CD4-positive, CD25-positive, alpha-beta regulatory T cell (primary cell): ENCODE measurements around the gene TMEM44. TPM values are rescaled to one million over a fixed set of nuclear protein-coding genes. Genes with fewer than 3 reads are reported as not detected.

Experiments
- ATAC-seq, 2 donors: fragments of 150-1000 bp; cut with Tn5 transposase; one replicate each; pipeline ENCODE4 v1.10.0; 2021; ENCODE audit warnings: low read depth in 2 of 2, moderate number of reproducible peaks in 2 of 2, moderate library complexity in 1 of 2
- DNase-seq, 3 donors: peaks; one replicate each; pipeline versions ENCODE4 v3.0.0 to v3.0.0-alpha.2; 2012 to 2022; ENCODE audit warnings: mixed read lengths in 1 of 3
- H3K27ac ChIP-seq: one replicate; pipeline ENCODE4 v1.7.0; 2013; ENCODE audit warnings: mild to moderate bottlenecking, low read length; ENCODE audit not compliant: insufficient read depth, poor library complexity, severe bottlenecking
- H3K27me3 ChIP-seq: one replicate; pipeline ENCODE4 v1.7.0; 2013; ENCODE audit warnings: low read length; ENCODE audit not compliant: control insufficient read depth, insufficient read depth
- H3K36me3 ChIP-seq: one replicate; pipeline ENCODE4 v1.7.0; 2013; ENCODE audit warnings: mild to moderate bottlenecking, low read length, moderate library complexity; ENCODE audit not compliant: control insufficient read depth, insufficient read depth
- H3K4me1 ChIP-seq: 2 replicates; pipeline ENCODE4 v1.7.0; 2013; ENCODE audit warnings: mild to moderate bottlenecking, low read length; ENCODE audit not compliant: insufficient read depth, control insufficient read depth, poor library complexity, severe bottlenecking
- H3K4me3 ChIP-seq: one replicate; pipeline ENCODE4 v1.7.0; 2013; ENCODE audit warnings: low read depth, mild to moderate bottlenecking, low read length, moderate library complexity
- H3K9me3 ChIP-seq, 2 experiments: 1 replicate in 1 of 2; 2 replicates in 1 of 2; pipeline ENCODE4 v1.7.0; 2013; ENCODE audit warnings: low read length in 2 of 2, mild to moderate bottlenecking in 1 of 2, moderate library complexity in 1 of 2; ENCODE audit not compliant: control insufficient read depth in 2 of 2
- H3K27ac Mint-ChIP-seq, 3 donors: one replicate each; pipeline ENCODE4 v1.8.0; 2020 to 2022; ENCODE audit warnings: mild to moderate bottlenecking in 3 of 3, mixed read lengths in 3 of 3, moderate library complexity in 2 of 3
- H3K27me3 Mint-ChIP-seq: one replicate; pipeline ENCODE4 v1.8.0; 2022; ENCODE audit warnings: mild to moderate bottlenecking, mixed read lengths
- H3K36me3 Mint-ChIP-seq: one replicate; pipeline ENCODE4 v1.8.0; 2020; ENCODE audit warnings: mixed read lengths
- H3K4me1 Mint-ChIP-seq, 4 donors: one replicate each; pipeline ENCODE4 v1.8.0; 2020 to 2022; ENCODE audit warnings: mixed read lengths in 4 of 4, mild to moderate bottlenecking in 1 of 4
- H3K4me3 Mint-ChIP-seq, 4 donors: one replicate each; pipeline ENCODE4 v1.8.0; 2020 to 2022; ENCODE audit warnings: mild to moderate bottlenecking in 4 of 4, mixed read lengths in 4 of 4, moderate library complexity in 3 of 4
- H3K9me3 Mint-ChIP-seq, 7 donors: one replicate each; pipeline ENCODE4 v1.8.0; 2020 to 2022; ENCODE audit warnings: mixed read lengths in 7 of 7, mild to moderate bottlenecking in 3 of 7, moderate library complexity in 2 of 7
- polyA plus RNA-seq, 4 donors: library from polyadenylated mRNA; unstranded; fragments of 300-500 nt; fragmentation: Illumina TruSeq; gene quantifications; one replicate each; pipeline ENCODE4 v1.2.3, GENCODE V29; 2021
- total RNA-seq: library from RNA; stranded (reverse); gene quantifications from one replicate; pipeline ENCODE4 v1.2.3, GENCODE V29; 2022

The TMEM44 gene
- total and polyA plus RNA-seq, 5 donors from 2014 or later: 0.41 to 5.5 (median 0.75) TPM

DNA sequence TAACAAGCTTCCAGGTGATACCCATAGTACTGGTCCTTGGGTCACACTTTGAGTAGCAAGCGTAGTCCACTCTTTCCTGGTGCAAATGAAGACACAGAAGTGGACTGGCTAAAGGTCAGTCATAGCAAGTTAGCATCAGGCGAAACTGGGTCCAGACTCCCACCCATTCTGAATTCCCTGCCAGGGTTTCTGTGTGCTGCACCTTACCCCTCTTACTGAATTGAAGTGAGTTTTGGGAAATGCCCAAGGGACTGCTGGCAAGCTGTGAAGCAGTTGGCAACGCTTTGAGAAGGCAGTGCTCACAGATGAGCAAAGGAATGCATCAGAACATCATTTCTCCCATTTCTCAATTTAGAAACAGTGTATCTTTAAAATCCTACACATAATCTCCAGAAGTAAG lies 40.5 kb upstream of the TMEM44 start:
- Histone ChIP-seq H3K36me3 (peaks cover 11% of the 10 kb centered on the region), H3K4me3 (no peak overlapping the region), H3K27ac (no peak overlapping the region), H3K4me1 (peaks cover 19% of the 10 kb centered on the region), H3K27me3 (no peaks in the 10 kb centered on the region), H3K9me3 (no peaks in the 10 kb centered on the region)
- DNase-seq (no peak), ATAC-seq (no peak)
- H3K4me3 Mint-ChIP-seq: peak overlapping the region in 3 of 4 donors; percentile 34 to 62 (median 58)
- H3K9me3 Mint-ChIP-seq: no peaks in the 10 kb centered on the region
- H3K36me3 Mint-ChIP-seq: peaks cover 6% of the 10 kb centered on the region
- peaks cover 4% of the 10 kb centered on the region for H3K27me3 Mint-ChIP-seq
- H3K27ac Mint-ChIP-seq: no peak overlapping the region
- H3K4me1 Mint-ChIP-seq: peaks cover 19 to 39% (median 20%) of the 10 kb centered on the region in 4 donors

DNA sequence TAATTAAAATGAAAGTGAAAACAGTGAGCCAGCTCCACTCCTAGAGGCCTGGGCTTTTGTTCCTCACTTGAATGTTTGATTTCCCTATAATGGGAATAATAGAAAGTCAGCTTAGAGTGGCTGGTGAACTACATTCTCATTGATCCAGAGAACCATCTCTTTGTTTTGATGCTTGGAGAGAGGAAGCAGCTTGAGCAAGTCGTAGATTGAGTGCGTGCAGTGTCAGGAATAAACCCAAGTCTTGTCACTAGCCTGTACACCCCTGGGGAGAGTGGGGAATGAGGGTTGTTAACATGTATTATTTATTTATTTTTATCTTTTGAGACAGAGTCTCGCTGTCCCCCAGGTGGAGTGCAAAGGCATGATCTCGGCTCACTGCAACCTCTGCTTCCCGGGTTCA lies 39.7 kb upstream of the TMEM44 start:
- H3K4me1 Mint-ChIP-seq: peaks cover 21 to 44% (median 24%) of the 10 kb centered on the region in 4 donors

DNA sequence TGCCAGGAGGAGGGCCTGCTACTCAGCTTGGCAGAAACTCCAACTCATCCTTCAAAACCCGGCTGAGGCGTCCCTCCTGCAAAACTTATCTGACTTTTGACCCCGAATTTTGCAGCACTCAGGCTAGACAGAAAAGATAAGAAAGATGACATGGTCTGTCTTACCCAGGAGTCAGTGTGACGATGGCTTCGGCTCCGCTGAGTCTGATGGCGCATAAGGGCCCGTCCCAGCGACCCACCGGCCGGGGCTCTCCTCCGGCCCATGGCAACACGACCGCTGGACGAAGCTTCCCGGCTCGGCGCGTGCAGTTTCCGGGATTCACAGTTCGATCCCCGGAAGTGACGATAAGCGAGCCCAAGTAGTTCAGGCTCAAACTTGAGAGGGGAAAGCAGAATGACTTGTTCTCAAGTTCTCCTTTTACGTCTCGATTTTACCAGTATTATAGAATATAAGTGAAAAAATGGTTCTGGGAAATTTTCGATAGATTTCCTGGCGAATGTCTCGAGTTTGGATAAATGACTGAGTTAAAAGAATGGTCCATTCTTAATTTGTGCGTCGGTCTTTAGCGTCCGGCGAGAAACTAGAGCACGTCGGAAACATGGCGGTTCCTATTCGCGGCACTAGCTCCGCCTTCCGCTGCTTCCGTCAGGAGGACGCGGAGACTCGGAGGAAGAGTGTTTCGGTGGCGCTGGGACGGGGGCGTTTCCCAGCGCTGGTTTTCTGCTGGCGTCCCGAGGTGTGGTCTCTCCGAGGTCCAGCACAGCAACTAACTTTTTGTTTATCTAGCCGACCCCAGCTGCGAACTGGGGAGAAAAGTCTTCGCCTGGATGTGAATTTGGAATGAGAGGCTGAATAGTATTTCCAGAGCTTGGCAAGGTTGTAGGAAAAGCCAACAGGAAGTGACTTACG lies 38.9 kb upstream of the TMEM44 start, which contains the start of gene LSG1:
LSG1 (minus strand) TSS at position 292 of the 909 bp plus-strand sequence; CDS start at position 263, 29 bp downstream.
- Histone ChIP-seq H3K27me3 (no peaks in the 10 kb centered on the region), H3K9me3 (no peaks in the 10 kb centered on the region), H3K4me1 (peaks cover 19% of the 10 kb centered on the region), H3K27ac (peak within 1 kb of the TSS; percentile 91), H3K4me3 (peak within 1 kb of the TSS; percentile 96), H3K36me3 (peaks cover 19% of the 10 kb centered on the region)
- peak within 1 kb of the TSS; percentile 94 to 99 (median 98) for H3K4me3 Mint-ChIP-seq
- H3K27ac Mint-ChIP-seq: peak within 1 kb of the TSS; percentile 99
- H3K27me3 Mint-ChIP-seq: no peaks in the 10 kb centered on the region
- peak; percentile 84 to 98 (median 92) for DNase-seq
- peaks cover 15% of the 10 kb centered on the region for H3K36me3 Mint-ChIP-seq
- peaks cover 21 to 46% (median 25%) of the 10 kb centered on the region in 4 donors for H3K4me1 Mint-ChIP-seq
- ATAC-seq: peak; percentile 94 to 96
- no peaks in the 10 kb centered on the region for H3K9me3 Mint-ChIP-seq

More for the DNA sequence above, 39.7 kb upstream of the TMEM44 start:
- H3K4me1 ChIP-seq: peaks cover 19% of the 10 kb centered on the region
- Mint-ChIP-seq H3K27me3 (peaks cover 4% of the 10 kb centered on the region), H3K36me3 (peaks cover 11% of the 10 kb centered on the region), H3K4me3 (peak overlapping the region; percentile 64 to 99 (median 88)), H3K9me3 (no peaks in the 10 kb centered on the region), H3K27ac (peak overlapping the region; percentile 99)
- H3K4me3 ChIP-seq: peak overlapping the region; percentile 96
- H3K27me3 ChIP-seq: no peaks in the 10 kb centered on the region
- H3K9me3 ChIP-seq: no peaks in the 10 kb centered on the region
- peak overlapping the region; percentile 91 for H3K27ac ChIP-seq
- ATAC-seq: no peak
- DNase-seq: no peak
- peaks cover 18% of the 10 kb centered on the region for H3K36me3 ChIP-seq

DNA sequence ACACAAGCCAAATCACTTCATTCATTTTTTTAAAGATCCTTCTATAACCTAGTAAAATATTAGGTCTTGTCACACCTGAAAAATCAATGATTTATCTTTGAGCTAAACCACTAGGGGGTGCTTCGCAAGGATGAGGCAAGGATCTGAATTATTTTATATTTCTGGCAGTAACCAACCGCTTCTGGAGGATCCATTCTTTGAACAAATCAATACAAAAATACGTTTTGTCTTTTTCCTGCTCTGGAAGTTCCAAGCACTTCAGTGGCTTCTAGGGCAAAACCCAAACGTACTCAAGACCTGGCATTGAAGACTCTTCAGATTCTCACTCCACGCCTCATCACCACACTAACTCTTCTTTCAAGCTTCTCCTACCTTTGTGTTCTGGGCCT lies 38.3 kb upstream of the TMEM44 start:
- H3K27me3 Mint-ChIP-seq: no peaks in the 10 kb centered on the region
- H3K4me3 ChIP-seq: peak overlapping the region; percentile 96
- peaks cover 20% of the 10 kb centered on the region for H3K36me3 Mint-ChIP-seq
- DNase-seq: peak; percentile 24 to 72 (median 62)
- peak overlapping the region; percentile 94 to 99 (median 98) for H3K4me3 Mint-ChIP-seq
- ATAC-seq: peak in 1 of 2 donors; percentile 5
- H3K27ac ChIP-seq: peak overlapping the region; percentile 91
- no peaks in the 10 kb centered on the region for H3K9me3 Mint-ChIP-seq
- no peaks in the 10 kb centered on the region for H3K9me3 ChIP-seq
- H3K4me1 ChIP-seq: peaks cover 19% of the 10 kb centered on the region
- peaks cover 22% of the 10 kb centered on the region for H3K36me3 ChIP-seq
- H3K4me1 Mint-ChIP-seq: peaks cover 21 to 52% (median 25%) of the 10 kb centered on the region in 4 donors
- H3K27me3 ChIP-seq: no peaks in the 10 kb centered on the region
- peak overlapping the region; percentile 99 for H3K27ac Mint-ChIP-seq

DNA sequence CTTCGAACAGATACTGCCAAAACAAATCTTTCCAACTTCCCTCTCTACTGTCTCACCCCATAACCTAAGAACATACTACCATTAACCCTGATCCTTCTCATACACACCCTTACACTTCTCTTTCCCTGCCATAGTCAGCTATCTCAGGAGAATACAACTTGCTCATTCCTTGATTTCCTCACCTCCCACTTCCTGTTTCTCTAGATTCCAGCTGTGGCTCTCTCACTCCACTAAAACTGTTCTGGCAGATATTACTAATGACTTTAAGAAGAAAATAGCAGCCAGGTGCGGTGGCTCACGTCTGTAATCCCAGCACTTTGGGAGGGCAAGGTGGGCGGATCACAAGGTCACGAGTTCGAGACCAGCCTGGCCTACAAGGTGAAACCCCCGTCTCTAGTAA lies 34.1 kb upstream of the TMEM44 start:
- ATAC-seq (no peak), DNase-seq (no peak)
- Histone ChIP-seq H3K36me3 (peaks cover 56% of the 10 kb centered on the region), H3K27me3 (no peaks in the 10 kb centered on the region), H3K4me3 (no peak overlapping the region), H3K4me1 (peaks cover 13% of the 10 kb centered on the region), H3K27ac (no peak overlapping the region), H3K9me3 (no peaks in the 10 kb centered on the region)
- H3K4me3 Mint-ChIP-seq: no peak overlapping the region
- no peaks in the 10 kb centered on the region for H3K9me3 Mint-ChIP-seq
- peak overlapping the region in 1 of 3 donors; percentile 42 for H3K27ac Mint-ChIP-seq
- peaks cover 15 to 50% (median 21%) of the 10 kb centered on the region in 4 donors for H3K4me1 Mint-ChIP-seq
- no peaks in the 10 kb centered on the region for H3K27me3 Mint-ChIP-seq
- H3K36me3 Mint-ChIP-seq: peaks cover 34% of the 10 kb centered on the region

DNA sequence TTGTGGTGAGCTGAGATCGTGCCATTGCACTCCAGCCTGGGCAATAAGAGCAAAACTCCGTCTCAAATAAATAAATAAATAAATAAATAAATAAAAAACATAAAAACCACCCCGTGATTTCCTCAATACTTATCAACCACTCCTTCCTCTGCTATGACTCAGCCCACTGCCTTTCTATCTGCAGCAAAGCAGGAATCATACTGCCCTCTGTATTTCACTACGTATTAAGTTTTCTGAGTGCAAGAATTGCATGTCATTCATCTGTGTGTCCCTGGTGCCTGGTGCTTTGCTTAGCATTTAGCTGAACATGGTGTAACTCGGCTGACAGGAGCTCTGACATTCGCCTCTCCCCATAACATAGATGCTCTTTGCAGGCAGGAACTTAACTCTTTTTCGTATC lies 31.6 kb upstream of the TMEM44 start:
- no peak overlapping the region for H3K4me3 Mint-ChIP-seq

DNA sequence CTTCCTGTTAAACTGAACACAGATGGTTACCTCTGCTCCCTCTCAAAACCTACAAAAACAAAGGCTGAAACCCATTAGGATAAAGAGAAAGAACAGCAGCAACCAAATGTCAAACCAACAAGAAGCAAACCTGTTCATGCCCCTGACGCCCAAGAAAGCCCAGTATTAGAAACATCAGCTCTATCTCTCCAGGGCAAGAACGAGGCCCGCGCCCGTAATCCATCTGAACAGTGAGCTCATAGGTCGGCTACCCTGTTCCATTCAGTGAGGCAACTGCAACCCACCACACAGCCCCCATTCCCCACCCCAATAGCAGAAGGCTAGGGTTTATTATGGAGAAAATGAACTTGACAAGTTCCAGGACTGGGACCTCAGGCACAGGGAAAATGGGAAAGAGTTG lies 28.7 kb upstream of the TMEM44 start:
- H3K36me3 ChIP-seq: peaks cover 85% of the 10 kb centered on the region
- peaks cover 8 to 25% (median 16%) of the 10 kb centered on the region in 4 donors for H3K4me1 Mint-ChIP-seq
- H3K9me3 ChIP-seq: no peaks in the 10 kb centered on the region
- H3K4me3 Mint-ChIP-seq: peak overlapping the region in 1 of 4 donors; percentile 9
- no peak for ATAC-seq
- no peak overlapping the region for H3K4me3 ChIP-seq
- H3K27me3 Mint-ChIP-seq: no peaks in the 10 kb centered on the region
- H3K27me3 ChIP-seq: no peaks in the 10 kb centered on the region
- H3K9me3 Mint-ChIP-seq: no peaks in the 10 kb centered on the region
- no peak overlapping the region for H3K27ac ChIP-seq
- no peak overlapping the region for H3K27ac Mint-ChIP-seq
- peaks cover 4% of the 10 kb centered on the region for H3K4me1 ChIP-seq
- DNase-seq: no peak
- H3K36me3 Mint-ChIP-seq: peaks cover 46% of the 10 kb centered on the region

More for the DNA sequence above, 31.6 kb upstream of the TMEM44 start:
- Histone ChIP-seq H3K4me3 (no peak overlapping the region), H3K9me3 (no peaks in the 10 kb centered on the region), H3K27ac (no peak overlapping the region), H3K27me3 (no peaks in the 10 kb centered on the region), H3K4me1 (peaks cover 4% of the 10 kb centered on the region), H3K36me3 (peaks cover 76% of the 10 kb centered on the region)
- Mint-ChIP-seq H3K36me3 (peaks cover 43% of the 10 kb centered on the region), H3K27ac (no peak overlapping the region), H3K9me3 (no peaks in the 10 kb centered on the region), H3K4me1 (peaks cover 13 to 38% (median 18%) of the 10 kb centered on the region in 4 donors), H3K27me3 (no peaks in the 10 kb centered on the region)
- DNase-seq (no peak), ATAC-seq (no peak)
